ENCODE data around the gene SBF1.

SBF1 gene

DNA sequence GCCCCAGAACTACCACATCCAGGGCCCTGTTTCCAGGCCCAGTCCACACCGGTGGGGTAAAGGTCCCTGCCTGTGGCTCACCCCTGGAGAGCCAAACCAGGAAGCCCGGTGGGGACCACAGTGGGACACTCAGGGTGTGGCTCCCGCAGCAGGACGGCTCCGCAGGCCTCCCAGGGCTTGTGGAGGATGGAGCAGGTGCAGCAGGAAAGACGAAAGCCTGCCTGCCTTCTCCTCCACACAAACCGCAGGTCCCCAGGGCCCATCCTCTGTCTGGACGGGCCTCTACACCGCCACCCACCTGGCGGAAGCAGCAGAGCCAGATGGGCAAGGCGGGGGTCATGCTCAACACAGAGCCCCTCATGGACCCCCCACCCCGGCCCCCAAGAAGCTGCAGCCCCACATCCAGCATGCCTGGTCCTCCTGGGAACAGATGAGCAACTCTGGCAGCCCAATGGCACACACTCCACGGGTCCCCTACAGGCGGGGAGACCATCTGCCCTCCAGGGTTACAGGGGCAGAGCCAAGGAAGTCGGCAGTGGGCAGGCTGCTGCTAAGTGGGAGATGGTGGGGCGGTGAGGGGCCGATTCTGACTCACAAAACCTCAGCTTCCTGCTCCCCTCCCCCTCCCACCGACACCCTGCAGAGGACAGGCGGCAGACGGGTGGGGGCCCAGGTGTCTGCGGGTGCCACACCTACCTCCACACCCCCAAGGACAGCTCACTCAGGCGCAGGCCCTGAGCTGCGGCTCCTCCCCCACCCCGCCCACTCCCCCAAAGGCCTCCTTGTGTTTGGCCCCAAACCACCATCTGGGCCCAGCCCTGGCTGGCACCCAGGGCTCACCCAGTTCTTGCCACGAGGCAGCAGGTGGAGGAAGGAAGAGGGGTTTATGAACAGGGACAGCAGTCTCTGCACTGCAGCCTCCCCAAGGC lies 5.2 kb downstream of the SBF1 start:
- DNase-seq (ENCODE audit: low read depth in 1 of 2, low spot score in 1 of 2): peak; percentile 91 to 96

GRCh38 chr22:50468626-50469025 lies 6.2 kb downstream of the SBF1 start:
- DNase-seq (ENCODE audit: low read depth in 1 of 2, low spot score in 1 of 2): no peak

- DNase-seq (ENCODE audit: low read depth in 1 of 2, low spot score in 1 of 2): no peak
Measured at GRCh38 chr22:50467773-50468440, 6.9 kb downstream of the SBF1 start.

DNA sequence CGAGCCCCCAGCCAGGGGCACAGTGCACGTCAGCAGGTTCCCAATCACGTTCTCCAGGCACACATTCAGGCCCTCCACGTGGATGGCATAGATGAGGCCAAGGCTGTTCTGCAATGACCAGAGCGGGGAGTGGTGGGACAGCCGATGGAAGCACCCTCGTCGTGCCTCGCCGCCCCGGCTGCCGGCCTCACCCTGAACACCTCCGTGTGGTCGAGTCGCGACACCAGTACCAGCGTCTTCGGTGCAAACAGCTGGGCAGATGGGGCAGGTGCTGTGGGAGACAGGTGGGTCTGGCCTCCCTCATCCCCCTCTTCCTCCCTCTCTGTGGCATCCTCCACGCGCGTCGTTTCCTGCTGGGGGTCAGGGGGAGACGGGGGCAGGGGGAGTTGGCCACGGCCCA lies 7.5 kb downstream of the SBF1 start:
- DNase-seq (ENCODE audit: low read depth in 1 of 2, low spot score in 1 of 2): no peak

DNA sequence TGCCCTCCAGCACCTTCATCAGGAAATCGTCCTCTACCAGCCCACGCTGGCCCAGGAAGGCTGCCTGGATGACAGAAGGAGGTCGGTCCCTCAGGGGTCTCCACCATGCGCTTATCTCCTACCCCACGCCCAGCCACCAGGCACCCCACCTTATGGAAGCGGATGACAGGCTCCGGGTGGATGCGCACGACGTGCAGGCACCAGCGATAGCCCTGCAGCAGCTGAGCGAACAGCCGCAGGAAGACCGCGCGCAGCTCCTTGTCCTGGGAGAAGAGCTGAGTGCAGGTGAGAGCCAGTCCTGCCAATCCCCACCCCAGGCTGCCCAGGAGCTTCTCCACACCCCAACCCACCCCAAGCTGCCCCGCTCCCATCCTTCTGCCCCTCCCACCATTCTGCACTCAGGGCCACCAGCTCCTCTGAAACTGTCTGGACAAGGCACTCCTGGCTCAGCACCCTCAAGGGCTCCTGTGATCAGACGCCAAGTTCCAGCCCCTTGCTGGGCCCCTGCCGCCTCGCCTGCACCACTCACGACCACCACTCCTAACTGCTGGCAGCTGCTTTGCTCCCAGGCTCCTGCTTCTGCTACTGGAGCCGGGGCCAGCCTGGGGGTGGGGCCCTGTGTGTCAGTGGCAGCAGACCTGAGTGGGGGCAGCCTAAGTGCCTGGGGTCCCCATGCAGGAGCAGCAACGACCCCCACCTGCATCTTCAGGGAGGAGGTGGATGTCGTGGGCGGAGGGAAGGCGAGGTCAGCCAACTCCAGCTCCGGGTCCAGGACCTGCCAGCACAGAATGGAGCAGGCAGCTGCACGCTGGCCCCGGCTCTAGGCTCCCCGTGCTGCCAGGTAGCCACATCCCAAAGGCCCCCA lies 9.5 kb downstream of the SBF1 start:
- no peak for DNase-seq (ENCODE audit: low read depth in 1 of 2, low spot score in 1 of 2)

GRCh38 chr22:50464451-50464850 lies 10.4 kb downstream of the SBF1 start:
- no peak for DNase-seq (ENCODE audit: low read depth in 1 of 2, low spot score in 1 of 2)

DNA sequence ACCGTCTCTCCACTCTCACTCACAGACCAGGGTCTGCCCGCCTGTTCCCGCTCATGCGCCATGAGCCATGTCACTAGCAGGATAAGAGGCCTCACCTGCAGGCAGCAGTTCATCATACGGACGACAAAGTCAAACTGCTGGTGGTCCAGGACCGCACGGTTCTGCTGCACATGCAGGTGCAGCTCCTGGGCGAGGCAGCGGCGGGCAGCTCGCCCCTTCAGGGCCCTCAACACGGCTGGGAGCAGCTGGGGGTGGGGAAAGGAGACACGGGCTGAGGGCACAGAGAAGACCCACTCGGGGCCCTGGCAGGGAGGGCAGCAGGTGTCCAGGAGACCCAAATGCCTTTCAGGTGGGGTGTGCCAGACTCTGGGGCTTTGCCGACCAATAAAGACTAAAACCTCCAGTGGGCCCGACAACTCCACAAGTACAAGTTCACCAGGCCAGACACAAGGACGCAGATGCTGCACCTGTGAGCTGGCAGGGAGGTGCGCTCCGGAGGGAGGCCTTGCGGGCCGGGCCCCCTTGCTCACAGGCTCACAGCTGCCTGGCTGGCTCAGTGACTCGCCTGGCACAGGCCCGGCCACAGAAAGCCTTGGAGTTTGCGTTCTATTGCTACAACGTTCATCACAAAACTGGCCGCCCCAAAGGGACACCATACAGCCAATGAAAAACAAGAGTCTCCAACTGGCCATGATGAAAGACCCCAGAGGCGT lies 11.5 kb downstream of the SBF1 start:
- no peak for DNase-seq (ENCODE audit: low read depth in 1 of 2, low spot score in 1 of 2)

- no peak for DNase-seq (ENCODE audit: low read depth in 1 of 2, low spot score in 1 of 2)
Measured at GRCh38 chr22:50461979-50462540, 12.8 kb downstream of the SBF1 start.

- DNase-seq (ENCODE audit: low read depth in 1 of 2, low spot score in 1 of 2): no peak
Measured at GRCh38 chr22:50461536-50461935, 13.3 kb downstream of the SBF1 start.

DNA sequence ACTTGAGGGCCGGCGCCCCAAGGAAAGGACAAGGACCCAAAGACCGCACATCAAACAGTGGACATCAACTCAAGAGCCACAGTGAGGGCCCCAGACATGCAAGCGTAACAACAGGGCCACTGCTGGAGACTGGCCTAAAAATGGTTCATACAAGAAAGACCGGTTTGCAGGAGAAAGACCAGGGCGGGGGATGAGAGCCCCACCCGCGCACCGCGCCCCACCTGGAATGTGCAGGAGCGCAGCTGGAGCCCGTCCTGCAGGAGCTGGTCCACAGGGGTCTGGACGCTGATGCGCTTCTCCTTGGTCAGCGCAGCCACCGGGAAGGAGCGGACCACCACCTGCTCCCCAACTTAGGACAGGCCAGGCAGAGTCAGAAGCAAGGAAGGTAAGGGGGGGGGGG lies 13.9 kb downstream of the SBF1 start:
- DNase-seq (ENCODE audit: low read depth in 1 of 2, low spot score in 1 of 2): no peak

GRCh38 chr22:50459496-50460140 lies 15.2 kb downstream of the SBF1 start:
- no peak for DNase-seq (ENCODE audit: low read depth in 1 of 2, low spot score in 1 of 2)

DNA sequence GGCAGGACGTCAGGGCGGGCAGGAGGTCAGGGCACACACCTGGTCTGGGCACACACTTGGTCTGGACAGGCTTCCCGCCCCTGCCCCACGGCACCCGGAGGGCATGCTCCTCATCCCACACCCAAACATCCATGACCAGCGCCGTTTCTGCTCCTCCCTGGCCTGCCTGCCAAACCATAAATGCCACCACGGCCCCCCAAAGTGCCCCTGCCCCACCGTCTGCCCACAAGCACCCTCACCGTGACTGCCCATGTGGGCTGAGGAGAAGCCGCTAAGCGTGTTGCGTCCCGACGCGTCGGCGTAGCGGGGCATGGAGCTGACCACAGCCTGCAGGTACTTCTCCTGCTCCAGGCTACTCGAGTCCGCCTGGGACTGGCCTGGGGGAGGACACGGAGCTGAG lies 15.8 kb downstream of the SBF1 start:
- no peak for DNase-seq (ENCODE audit: low read depth in 1 of 2, low spot score in 1 of 2)

DNA sequence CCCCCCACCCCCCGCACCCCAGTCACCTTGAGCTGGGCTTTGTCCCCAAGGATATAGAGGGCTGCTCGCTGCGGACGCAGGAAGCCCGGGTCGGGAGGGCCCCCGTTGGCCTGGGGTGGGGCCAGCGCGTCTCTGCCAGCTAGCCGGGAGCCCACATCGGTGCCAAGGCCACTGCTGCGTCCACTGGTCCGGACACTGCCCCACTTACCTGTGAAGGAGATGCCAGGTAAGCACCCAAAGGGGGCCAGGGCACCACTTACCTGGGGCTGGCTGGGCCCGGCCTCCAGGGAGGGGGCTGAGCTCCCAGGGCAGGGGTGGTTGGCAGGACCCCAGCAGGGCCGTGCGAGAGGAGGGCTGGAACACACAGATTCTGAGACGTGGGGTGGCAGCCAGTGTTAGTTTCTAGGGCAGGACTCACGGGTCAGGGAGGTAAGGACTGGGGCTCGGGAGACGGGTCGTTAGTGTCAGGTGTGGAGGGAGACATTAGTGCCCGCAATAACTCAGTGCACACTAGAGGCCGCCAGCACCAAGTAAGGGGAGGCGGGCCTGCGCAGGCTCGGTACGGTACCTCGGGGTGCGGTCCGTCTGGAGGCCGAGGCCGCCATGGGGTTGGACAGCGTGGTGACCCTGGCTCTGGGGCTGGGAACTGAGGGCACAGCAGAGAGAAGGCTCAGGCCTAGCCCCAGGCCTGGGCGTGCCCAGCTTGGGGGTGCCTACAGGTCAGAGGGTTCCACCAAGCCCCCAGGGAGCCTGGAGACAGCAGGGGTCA lies 18.2 kb downstream of the SBF1 start:
- no peak for DNase-seq (ENCODE audit: low read depth in 1 of 2, low spot score in 1 of 2)

DNA sequence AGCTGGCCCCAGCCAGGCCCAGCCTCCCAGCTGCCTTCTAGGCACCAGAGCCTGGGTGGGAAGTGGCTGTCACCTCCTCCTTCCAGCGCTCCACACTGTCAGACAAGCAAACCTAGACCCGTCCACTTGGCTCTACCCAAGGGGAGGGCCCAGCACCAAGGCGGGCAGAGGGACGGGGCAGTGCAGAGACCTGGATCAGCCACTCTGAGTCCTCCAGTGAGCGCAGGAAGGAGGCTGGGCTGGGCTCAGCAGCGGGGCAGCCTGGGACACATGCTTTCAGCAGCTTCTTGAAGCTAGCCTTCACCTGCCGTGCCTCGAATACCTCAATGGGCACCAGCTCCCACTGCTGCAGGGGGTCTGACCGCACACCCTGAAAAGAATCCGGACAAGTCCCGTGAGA lies 18.8 kb downstream of the SBF1 start:
- no peak for DNase-seq (ENCODE audit: low read depth in 1 of 2, low spot score in 1 of 2)

DNA sequence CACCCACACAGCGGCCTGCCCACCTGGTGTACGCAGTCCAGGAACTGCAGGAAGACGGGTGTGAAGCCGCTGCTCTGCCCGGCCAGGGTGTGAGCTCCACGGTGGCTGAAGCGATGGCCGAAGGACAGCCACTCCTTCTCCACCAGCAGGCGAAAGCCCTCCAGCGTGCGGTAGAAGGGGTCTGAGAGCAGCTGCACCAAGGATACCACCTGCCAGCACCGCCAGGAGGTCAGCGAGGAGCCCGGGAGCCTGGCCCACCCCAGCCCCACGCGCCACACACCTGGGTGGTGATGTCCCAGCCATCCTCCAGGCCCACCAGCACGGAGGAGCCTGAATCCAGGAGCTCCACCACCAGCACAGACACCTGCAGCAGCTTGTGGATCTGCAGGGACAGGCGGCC lies 19.6 kb downstream of the SBF1 start:
- DNase-seq (ENCODE audit: low read depth in 1 of 2, low spot score in 1 of 2): no peak

GRCh38 chr22:50454556-50455075 lies 20.2 kb downstream of the SBF1 start:
- no peak for DNase-seq (ENCODE audit: low read depth in 1 of 2, low spot score in 1 of 2)

- no peak for DNase-seq (ENCODE audit: low read depth in 1 of 2, low spot score in 1 of 2)
Measured at GRCh38 chr22:50452649-50453048, 22.2 kb downstream of the SBF1 start.

- no peak for DNase-seq (ENCODE audit: low read depth in 1 of 2, low spot score in 1 of 2)
Measured at GRCh38 chr22:50447576-50448551, 27.0 kb downstream of the SBF1 start.

Measured in activated T-helper 1 cell treated with anti-CD3 and anti-CD28 coated beads, Interleukin-2, amount 50 U/mL, for 16 hours (primary cell).